HEK293T (cell line): Measurements from ENCODE around the gene GTF2H1.

ENCODE experiments used
- CTCF ChIA-PET: fragments of 350-600 bp; formaldehyde crosslinking; extraction: SDS; loops from one replicate; lab custom pipeline; 2021; ENCODE audit warnings: antibody characterized with exemption, inconsistent platforms; lab: Yijun Ruan, JAX
- POLR2A ChIA-PET: fragments of 350-600 bp; formaldehyde crosslinking; extraction: SDS; loops from one replicate; lab custom pipeline; 2020; ENCODE audit warnings: antibody characterized with exemption, inconsistent platforms; lab: Yijun Ruan, JAX
- DNase-seq: peaks from one replicate; pipeline ENCODE4 v3.0.0; 2012; ENCODE audit warnings: mixed read lengths; ENCODE audit errors: extremely low spot score
- ARNT ChIP-seq: fragments of 450-650 bp; IDR thresholded peaks from 2 replicates; pipeline ENCODE4 v1.6.1; 2017; ENCODE audit warnings: mild to moderate bottlenecking
- BHLHE40 ChIP-seq: fragments of 450-650 bp; IDR thresholded peaks from 2 replicates; pipeline ENCODE4 v1.6.1; 2016; ENCODE audit warnings: mild to moderate bottlenecking, moderate library complexity, borderline replicate concordance
- CTBP1 ChIP-seq: fragments of 450-650 bp; IDR thresholded peaks from 2 replicates; pipeline ENCODE4 v1.6.1; 2016; ENCODE audit warnings: borderline replicate concordance
- ELF4 ChIP-seq: fragments of 450-650 bp; IDR thresholded peaks from 2 replicates; pipeline ENCODE4 v1.6.1; 2017; ENCODE audit warnings: antibody characterized with exemption
- FOXA1 ChIP-seq: fragments of 450-650 bp; IDR thresholded peaks from 2 replicates; pipeline ENCODE4 v1.6.1; 2016; ENCODE audit warnings: mild to moderate bottlenecking
- FOXK2 ChIP-seq: fragments of 450-650 bp; IDR thresholded peaks from 2 replicates; pipeline ENCODE4 v1.6.1; 2016; ENCODE audit warnings: mild to moderate bottlenecking
- FOXM1 ChIP-seq: fragments of 450-650 bp; IDR thresholded peaks from 2 replicates; pipeline ENCODE4 v1.6.1; 2017; ENCODE audit warnings: mild to moderate bottlenecking, borderline replicate concordance
- HDGF ChIP-seq: fragments of 450-650 bp; IDR thresholded peaks from 2 replicates; pipeline ENCODE4 v1.6.1; 2017; ENCODE audit warnings: antibody characterized with exemption, borderline replicate concordance
- L3MBTL2 ChIP-seq: fragments of 450-650 bp; conservative IDR thresholded peaks from 2 replicates; pipeline ENCODE4 v1.6.1; 2016; ENCODE audit warnings: mild to moderate bottlenecking
- LEF1 ChIP-seq: fragments of 450-650 bp; IDR thresholded peaks from 2 replicates; pipeline ENCODE4 v1.6.1; 2017; ENCODE audit warnings: mild to moderate bottlenecking, borderline replicate concordance
- NFRKB ChIP-seq: fragments of 450-650 bp; IDR thresholded peaks from 2 replicates; pipeline ENCODE4 v1.6.1; 2016; ENCODE audit warnings: mild to moderate bottlenecking, moderate library complexity
- PKNOX1 ChIP-seq: fragments of 450-650 bp; IDR thresholded peaks from 2 replicates; pipeline ENCODE4 v1.6.1; 2016
- SP1 ChIP-seq: fragments of 450-650 bp; IDR thresholded peaks from 2 replicates; pipeline ENCODE4 v1.6.1; 2017
- SUZ12 ChIP-seq: fragments of 450-650 bp; IDR thresholded peaks from 2 replicates; pipeline ENCODE4 v1.6.1; 2016; ENCODE audit warnings: mild to moderate bottlenecking
- TARDBP ChIP-seq: fragments of 450-650 bp; IDR thresholded peaks from 2 replicates; pipeline ENCODE4 v1.6.1; 2016
- ZNF384 ChIP-seq: fragments of 450-650 bp; IDR thresholded peaks from 2 replicates; pipeline ENCODE4 v1.6.1; 2016

Gene GTF2H1

GRCh38 chr11:18332302-18332701 is 9.9 kb downstream of the GTF2H1 start:
- CTCF ChIA-PET = no interaction called here
- no peak for DNase-seq
- POLR2A ChIA-PET = no interaction called here
- TF ChIP-seq PKNOX1 (no peak), FOXK2 (no peak), SP1 (no peak), FOXM1 (no peak), CTBP1 (no peak), ARNT (no peak), ZNF384 (no peak), L3MBTL2 (no peak), NFRKB (no peak), TARDBP (no peak), HDGF (no peak), ELF4 (no peak), FOXA1 (no peak), BHLHE40 (no peak), SUZ12 (no peak), LEF1 (no peak)

- no peak for DNase-seq
- CTCF ChIA-PET = no interaction called here
- TF ChIP-seq BHLHE40 (no peak), FOXK2 (no peak), FOXM1 (no peak), ARNT (no peak)
- POLR2A ChIA-PET = no interaction called here
These were observed 10.5 kb downstream of the GTF2H1 start for GRCh38 chr11:18332891-18333290.

GRCh38 chr11:18347471-18348125 is 25.2 kb downstream of the GTF2H1 start:
- TF ChIP-seq CTBP1 (no peak), L3MBTL2 (no peak)
- POLR2A ChIA-PET = no interaction called here
- no peak for DNase-seq
- CTCF ChIA-PET = no interaction called here

- DNase-seq = no peak
- ChIA-PET POLR2A (no interaction called here), CTCF (no interaction called here)
These were observed 30.2 kb downstream of the GTF2H1 start for GRCh38 chr11:18352581-18352980.

GRCh38 chr11:18358646-18359045 is 36.3 kb downstream of the GTF2H1 start:
- no peak for TF ChIP-seq PKNOX1
- no peak for TF ChIP-seq FOXM1
- TF ChIP-seq TARDBP = no peak
- no peak for TF ChIP-seq CTBP1
- no peak for TF ChIP-seq ZNF384
- no peak for TF ChIP-seq BHLHE40
- no peak for TF ChIP-seq NFRKB
- no peak for TF ChIP-seq FOXA1
- no peak for TF ChIP-seq SP1
- no peak for TF ChIP-seq ARNT
- TF ChIP-seq L3MBTL2 = no peak
- no peak for TF ChIP-seq SUZ12
- TF ChIP-seq FOXK2 = no peak
- TF ChIP-seq LEF1 = no peak
- no peak for TF ChIP-seq HDGF
- no peak for TF ChIP-seq ELF4
- CTCF ChIA-PET = no interaction called here
- DNase-seq = no peak
- POLR2A ChIA-PET = no interaction called here

More at GRCh38 chr11:18352581-18352980, 30.2 kb downstream of the GTF2H1 start:
- TF ChIP-seq BHLHE40 = no peak
- no peak for TF ChIP-seq HDGF
- no peak for TF ChIP-seq CTBP1
- no peak for TF ChIP-seq LEF1
- no peak for TF ChIP-seq ELF4
- TF ChIP-seq ZNF384 = no peak
- no peak for TF ChIP-seq FOXM1
- TF ChIP-seq SP1 = no peak

- TF ChIP-seq PKNOX1 = no peak
- no peak for TF ChIP-seq NFRKB
- TF ChIP-seq TARDBP = no peak
- CTCF ChIA-PET = no interaction called here
- POLR2A ChIA-PET = no interaction called here
- no peak for DNase-seq
These were observed 38.8 kb downstream of the GTF2H1 start for GRCh38 chr11:18361154-18361553.

- ChIA-PET CTCF (no interaction called here), POLR2A (interaction anchor here (3.0 kb wide), 1 partner anchor 31 kb away, joined by 16 read pairs; the partner anchor contains the start of gene LDHA)
- no peak for DNase-seq
- TF ChIP-seq SP1 (no peak), ZNF384 (no peak), ELF4 (no peak), ARNT (no peak), BHLHE40 (no peak), TARDBP (no peak), FOXK2 (no peak), L3MBTL2 (no peak), CTBP1 (no peak), PKNOX1 (no peak), FOXA1 (no peak), SUZ12 (no peak)
These were observed 42.2 kb downstream of the GTF2H1 start for GRCh38 chr11:18364495-18365073.
